Fibroblast of skin of right biceps (primary cell): ENCODE results near the gene CDS2.
A peak's percentile ranks its signal among the peaks of the same experiment; 100 is the strongest.

Experiments
- DNase-seq: peaks from one replicate; pipeline ENCODE4 v3.0.0-alpha.2; 2013

CDS2 gene

DNA sequence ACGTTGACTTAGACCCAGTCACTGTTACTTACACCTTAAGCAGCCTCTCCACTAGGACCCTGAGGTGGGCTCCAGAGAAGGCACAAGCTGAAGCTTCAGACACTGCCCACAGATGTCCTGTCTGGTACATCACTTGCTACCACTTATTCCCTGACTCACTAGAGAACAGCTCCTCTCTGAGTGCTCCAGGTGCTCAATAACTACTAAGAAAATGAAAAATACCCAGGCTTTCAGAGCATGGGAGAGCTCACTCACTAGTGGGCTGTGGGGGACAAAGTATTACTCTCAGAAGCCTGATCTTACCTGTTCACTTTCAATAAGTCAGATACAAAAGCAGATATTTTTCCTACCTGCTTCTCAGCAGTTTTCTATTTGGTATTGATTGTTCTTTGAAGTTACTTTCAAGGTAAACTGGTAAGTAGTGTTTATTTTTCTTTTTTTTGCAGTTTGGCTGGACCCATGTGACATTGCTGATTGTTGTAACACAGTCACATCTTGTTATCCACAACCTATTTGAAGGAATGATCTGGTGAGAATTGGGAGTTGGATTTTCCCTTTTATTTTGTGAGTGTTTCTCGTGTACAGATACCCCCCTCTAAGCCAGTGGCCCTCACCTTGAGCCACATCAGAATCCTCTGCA is 55.9 kb downstream of the CDS2 start:
- no peak for DNase-seq

DNA sequence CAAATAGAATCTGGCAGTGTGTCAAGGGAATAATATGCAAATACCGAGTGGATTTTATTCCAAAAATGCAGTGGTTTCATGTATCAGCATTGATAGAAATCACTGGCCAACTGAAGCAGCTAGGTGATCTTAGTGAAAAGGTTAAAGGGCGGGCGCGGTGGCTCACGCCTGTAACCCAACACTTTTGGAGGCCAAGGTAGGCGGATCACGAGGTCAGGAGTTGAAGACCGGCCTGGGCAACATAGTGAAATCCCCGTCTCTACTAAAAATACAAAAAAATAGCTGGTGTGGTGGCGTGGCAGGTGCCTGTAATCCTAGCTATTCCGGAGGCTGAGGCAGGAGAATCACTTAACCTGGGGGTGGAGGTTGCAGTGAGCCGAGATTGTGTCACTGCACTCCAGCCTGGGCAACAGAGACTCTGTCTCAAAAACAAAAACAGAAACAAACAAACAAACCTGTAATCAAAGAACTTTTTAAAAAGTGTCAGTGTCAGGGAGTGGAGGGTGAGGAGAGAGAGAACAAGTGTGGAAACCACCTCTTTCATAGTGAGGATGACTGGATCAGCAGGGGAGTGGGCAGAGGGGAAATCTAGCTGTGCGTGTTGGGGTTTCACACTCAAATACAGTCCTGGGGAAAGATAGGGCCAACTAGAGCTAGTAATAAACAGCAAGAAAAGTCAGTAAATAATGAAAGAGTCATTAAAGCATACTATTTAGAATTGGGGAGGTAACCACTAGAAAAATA is 57.1 kb downstream of the CDS2 start:
- no peak for DNase-seq

DNA sequence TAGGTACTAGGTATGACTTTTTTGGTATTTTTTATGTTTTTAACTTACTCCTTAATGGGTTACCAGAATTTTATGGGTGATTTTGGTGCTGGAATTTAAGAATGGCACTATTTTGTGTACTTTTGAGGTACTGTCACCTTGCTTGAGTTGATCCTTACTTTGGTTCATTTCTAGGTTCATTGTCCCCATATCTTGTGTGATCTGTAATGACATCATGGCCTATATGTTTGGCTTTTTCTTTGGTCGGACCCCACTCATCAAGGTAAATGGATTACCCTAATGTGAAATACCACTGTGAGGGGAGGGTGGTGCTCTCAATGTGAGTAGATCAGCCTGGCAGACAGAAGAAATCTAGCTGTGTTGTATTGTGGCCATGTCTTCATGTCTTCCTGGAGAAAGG is 57.9 kb downstream of the CDS2 start:
- DNase-seq: no peak

DNA sequence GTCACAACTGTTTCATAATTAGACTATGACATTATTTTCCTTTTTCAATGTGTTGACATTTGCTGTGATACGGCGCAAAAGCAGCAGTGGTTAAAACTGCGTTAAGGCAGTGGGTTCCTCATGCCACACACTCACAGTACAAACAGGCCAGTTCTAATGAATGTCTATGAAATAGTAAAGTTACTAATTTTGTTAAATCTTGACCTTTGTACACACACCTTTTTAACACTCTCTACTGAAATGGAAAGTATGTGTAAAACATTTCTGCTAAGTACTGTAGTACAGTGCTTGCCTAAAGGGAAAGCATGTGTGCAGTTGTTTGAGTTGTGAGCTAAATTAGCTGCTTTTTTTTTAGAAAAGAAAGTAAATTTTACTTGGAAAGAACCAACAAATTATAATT is 60.3 kb downstream of the CDS2 start:
- DNase-seq: no peak

DNA sequence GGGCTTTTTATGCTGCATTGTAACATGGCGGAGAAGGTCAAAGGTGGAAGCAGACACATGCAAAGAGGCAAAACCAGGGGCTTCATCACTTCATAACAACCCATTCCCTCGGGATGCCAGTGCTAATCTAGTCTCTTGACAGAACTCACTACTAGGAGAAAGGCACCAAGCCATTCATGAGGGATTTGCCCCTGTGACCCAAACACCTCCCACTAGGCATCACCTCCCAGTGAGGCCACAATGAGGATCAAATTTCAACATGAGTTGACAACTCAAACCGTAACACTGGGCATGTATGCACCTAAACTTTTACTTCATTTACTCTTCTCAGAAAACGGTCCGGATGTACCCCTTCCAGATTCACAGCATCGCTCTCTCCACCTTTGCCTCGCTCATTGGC is 61.9 kb downstream of the CDS2 start:
- no peak for DNase-seq

DNA sequence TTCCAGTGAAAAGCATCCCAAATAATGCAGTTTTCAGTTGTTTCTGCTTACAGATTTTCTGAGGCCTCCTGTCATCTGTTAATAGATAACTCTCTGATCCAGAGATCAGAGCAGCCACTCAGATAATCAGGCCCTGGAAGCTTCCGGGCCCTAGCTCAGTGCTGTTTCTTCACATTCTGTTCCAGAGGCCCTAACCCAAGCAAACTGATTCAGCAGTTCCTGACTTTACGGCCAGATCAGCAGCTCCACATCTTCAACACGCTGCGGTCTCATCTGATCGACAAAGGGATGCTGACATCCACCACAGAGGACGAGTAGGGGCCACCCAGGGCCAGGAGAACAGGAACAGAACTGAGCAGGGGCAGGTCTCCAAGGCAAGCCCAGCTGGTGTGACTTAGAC is 63.1 kb downstream of the CDS2 start:
- DNase-seq: no peak

DNA sequence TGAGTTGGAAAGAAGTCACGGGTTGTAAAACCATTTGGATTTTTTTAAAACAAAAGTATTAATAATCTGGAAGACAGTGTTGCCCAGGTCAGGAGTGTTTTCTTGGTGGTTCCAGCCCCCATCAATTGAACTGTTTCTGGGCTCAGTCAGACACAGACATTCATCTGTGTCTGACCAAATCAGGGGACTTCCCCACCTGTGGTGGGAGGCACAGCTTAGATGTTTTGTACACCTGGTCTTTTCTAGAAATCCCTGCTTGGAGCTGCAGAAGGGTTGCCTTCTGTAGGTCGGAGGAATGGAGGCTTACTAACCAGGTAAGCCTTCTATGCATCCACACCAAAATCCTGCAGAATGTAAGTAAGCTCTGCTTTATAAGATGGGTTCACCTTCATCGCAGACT is 63.6 kb downstream of the CDS2 start:
- no peak for DNase-seq

DNA sequence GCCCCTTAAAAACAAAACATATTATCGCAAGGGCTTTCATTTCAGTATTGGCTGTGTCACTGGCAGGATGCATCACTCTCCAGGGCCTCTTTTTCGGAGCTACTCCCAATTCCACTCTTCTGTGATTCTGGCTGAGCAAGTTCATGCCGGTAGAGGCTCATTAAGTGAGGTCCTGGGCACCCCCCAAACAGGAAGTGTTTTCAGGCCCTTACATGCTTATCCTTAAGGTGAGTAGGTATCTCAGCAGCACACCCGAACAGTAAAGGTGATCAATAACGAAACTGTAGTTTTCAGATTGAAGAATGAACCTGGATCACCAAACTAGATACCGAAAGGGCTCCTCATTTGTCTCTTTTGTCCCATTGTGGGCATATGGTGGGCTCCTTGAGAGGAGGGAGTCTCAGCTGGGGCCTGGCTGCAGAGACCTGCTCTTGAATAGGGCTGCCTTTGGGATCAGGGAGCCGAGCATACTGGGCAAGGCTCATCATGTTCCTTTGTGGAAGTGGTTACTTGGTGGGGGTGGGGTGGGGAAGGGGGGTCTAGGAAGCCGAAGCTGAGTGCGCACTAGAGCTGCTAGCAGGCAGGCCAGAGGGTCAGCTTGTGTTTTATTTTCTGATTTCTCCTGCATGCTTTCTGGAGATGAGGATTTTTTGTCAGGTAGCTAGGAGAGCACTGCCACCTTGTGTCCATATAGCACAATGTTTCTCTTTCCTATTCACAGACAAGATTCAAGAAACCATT is 65.2 kb downstream of the CDS2 start:
- peak; percentile 66 for DNase-seq

DNA sequence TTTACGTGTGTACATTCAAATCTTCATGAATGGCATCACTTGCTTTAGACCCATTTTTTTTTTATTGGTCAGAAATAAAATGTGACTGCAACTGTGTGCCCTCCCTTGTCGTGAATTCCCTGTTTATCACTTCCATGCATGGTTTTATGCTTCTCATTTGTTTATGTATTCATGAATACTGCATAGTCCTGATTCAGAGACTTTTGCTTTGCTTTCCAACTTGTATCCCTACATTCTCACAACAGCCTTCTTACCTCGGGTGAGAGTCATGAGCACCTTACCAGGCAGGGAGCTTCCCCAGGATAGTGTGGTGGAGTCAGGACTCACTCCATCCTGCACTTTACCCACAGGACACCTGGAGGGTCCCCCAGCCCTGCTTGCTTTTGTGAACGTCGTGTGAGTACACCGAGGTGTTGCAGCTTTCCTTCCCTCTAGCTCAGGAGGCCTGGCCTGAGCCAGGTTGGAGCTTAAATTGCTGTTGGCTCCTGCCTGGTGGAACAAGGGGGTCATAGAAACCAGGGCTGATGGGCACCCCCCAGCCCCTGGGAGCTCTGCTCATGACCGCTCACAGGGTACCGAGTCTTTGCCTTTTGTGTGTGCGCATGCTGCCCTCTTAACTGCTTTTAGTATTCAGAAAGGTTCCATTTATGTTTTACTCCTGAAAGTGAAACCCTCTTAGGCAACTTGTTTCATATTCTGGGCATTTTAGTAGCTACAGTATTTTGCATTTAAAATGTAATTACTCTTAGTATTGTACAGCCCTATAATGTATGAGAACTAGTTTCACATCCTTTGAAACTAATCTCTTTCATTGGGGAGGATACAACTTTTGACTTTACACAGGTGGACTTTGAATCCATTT is 66.0 kb downstream of the CDS2 start:
- no peak for DNase-seq

DNA sequence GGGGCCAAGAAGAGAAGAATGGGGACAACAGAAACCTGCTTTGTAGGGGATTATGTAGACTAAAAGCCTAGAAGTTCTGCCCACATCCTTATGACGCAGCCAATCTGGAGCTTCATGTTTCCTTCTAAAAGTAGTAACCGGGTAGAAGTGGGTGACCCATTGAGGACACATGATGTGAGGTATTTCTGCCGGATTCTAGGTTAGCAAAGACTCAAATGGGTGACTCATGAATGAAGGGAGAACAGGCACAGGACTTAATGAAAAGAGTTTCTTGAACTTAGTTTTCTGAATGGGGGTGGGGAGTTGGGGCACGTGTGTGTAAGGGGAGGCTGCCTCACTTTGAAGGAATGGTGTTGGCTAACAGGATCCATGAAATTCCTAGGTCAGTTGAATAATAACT is 68.8 kb downstream of the CDS2 start:
- DNase-seq: peak; percentile 58

DNA sequence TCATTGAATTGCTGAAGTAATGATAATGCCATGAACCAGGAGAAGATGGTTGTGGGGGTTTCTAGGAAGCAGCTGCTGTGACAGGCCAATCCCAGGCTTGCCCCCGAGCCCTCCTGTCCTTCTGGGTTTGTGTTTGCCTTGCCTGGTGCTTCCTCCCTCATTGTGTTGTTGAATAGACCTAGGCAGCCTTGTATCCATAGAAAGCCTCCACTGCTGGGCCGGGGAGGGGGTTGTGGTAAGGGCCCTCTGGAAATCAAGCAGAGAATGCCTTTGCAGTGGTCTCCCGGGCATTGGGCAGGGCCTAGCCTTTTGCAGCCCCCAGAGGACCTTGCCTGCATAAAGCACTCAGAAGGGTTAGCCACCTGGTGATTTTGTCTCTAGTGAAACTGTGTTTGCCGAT is 69.3 kb downstream of the CDS2 start:
- no peak for DNase-seq

DNA sequence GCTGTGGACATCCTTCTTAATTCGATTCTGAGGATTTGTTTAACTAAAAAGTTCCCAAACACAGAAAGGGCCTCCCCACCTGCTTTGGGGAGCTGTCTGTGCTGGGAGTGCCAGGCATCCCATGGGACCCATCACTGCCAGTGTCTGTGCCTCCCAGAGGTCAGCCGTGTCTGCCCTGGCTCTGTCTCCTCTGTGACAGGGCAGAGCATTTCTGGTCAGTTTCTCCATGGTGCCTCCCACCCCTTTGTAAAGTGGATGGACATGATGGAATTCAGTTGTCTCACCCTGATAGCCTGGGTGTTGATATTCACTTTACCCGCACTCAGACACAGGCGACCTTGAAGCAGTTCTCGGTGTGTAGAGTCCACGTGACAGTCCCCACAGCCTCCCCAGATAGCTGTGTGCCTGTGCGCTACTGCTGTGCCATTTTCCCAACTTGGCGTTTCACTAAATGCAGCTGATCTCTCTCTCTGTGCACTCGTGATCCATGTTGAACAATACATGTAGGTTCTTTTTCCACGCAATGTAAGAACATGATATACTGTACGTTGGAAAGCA is 70.5 kb downstream of the CDS2 start:
- DNase-seq: no peak

DNA sequence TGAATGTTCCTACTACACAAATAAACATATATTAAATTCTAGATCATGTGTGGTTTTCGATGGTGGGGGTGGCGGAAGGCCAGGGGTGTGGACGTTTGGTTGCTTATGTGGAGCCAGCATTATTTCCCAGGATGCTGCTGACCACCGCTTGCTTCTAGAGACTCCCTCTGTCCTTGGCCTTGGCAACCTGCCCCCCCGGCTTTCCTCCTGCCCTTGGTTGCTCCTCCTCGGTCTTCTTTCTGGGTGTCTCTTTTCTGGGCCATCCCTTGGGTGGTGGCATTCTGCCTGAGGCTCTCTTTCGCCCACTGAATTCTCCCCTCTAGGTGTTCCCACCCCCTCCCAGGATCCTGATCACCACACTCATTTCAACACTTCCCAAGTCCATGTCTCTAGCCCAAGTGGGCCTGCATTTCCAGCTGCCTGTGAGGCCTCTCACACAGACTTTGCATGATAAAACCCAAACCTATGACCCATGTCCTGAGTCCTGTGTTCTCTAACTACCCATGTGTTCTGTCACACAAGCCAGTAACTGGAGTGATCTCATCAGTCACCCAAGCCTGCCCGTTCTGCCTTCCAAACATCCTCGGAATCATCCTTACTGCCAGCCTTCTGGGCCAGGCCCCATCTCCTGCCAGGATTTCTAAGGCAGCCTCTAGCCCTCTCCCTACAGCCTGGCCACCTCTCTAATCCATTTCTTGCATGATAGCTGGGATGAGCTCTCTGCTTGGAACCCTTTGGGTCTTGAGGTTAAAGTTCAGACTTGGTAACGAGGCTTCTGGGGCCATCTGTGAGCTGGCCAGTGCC is 71.2 kb downstream of the CDS2 start:
- DNase-seq: no peak

DNA sequence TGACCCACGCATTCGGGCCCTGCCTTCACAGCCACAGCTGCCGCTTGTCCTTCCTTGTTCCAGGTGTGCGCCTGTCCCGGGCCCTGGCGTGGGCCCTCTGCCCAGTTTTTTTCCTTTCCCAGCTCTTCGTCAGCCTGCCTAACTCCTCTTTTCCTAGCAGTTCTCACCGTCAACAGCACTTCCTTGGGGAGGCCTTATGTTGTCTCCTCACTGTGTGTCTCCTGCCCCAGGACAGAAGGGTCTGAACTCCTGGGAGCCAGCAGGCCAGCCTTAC is 71.8 kb downstream of the CDS2 start:
- no peak for DNase-seq

DNA sequence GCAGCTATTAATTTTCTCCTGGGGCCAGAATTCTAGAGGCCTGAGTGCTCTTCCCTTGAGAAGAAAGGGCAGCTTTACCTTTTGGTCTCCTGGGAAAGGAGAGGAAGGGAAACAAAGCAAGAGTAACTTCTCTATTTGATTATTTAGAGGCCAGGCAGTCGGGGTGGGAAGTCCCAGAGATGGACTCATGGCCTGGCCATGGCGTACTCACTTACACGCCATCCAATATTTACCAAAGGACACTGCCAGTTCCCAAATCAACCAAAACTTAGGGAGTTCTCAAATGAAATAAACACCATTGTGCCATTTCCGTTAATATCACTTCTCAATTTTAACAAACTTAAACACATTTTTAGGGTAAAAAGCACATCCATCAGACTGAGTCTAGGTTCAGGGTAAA is 76.6 kb downstream of the CDS2 start:
- no peak for DNase-seq

DNA sequence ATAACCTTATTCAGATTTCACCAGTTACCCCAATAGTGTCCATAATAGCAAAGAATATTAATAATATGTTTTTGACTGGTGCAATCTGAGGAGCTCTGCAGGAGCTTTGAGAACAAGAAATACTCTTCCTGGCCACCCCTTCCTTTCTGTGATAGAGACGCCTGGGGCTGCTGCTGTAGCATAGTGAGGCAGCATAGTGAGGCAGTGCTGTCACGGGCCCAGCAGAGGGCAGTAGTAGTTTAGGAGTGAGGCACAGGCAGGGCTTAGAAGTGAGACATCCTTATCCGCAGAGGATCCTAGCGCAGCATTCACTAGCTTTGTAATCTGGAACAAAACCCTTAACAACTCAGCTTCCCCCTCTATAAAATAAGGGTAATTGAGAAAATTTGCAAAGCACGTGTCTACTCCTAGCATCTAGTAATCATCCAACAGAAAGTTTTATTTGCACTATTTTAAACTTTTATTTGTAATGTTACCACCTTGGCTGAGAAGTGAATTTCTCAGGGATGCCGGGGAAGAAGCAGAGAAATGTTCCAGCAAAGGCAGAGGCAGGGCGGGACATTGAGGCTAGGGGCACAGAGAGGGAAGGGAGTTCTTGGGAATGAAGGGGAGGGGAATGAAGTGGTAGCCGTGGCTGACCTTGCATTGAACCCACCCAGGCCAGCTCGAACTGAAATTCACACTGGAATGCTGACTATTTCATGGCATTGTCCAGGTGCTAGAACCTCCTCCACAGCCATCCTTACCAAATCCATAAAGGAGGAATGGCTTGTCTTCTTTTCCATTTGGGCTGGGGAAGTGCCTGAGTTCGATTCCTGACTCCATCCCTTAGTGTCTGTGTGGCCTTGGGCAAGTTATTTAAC is 78.8 kb downstream of the CDS2 start:
- peak; percentile 70 for DNase-seq

DNA sequence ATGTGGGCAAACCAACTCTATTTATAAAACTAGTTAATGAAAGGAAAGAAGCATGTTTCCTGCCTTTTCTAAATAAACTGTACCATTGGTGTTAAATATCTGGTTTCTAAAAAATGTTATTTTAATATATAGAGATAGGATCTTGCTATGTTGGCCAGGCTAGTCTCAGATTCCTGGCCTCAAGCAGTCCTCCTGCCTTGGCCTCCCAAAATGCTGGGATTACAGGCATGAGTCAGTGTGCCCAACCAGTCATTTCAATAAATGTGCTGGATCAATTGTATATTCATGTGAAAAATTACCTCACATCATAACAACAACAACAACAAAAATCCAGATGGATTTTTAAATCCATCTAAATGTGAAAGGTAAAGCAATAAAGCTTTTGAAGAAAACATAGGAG is 80.3 kb downstream of the CDS2 start:
- no peak for DNase-seq

DNA sequence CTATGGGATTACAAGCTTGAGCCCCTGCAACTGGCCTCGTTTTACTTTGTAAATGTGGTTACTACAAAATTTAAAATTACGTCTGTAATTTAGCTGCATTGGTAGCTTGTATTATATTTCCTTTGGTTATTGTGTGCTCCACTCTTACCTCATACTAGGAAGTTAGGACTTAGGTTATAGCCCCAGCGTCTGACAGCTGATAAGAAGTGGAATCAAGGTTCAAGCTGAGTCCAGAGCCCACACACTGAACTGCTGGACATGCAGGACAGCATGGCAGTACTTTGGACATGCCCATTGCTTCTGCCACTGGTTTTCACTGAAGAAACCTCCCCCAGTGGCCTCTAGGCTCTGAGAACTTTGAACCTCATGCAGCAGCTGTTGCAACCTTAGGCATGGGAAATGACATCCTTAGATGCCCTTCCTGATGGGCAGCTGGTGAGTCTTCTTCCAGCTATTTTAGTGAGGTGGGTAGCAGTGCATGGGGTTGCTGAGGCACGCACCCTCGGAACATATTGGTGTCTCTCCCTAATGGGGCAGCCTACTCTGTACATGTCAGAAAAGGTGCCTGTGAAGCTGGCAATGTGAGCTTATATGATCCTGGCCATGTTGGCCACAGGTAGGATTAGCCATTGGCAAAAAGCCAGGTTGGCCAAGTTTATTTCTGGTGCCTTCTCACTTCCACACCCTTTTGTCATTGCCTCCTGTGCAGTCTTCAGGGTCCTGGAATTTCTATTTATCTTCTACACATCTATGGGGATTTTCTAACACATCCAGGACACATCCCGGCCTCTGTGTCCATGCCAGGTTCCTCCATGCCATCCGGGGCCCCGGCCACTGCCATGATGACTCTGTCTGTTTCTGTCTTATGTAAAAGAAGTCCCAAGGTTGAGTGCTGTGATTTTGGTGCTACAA is 85.3 kb downstream of the CDS2 start:
- DNase-seq: no peak

DNA sequence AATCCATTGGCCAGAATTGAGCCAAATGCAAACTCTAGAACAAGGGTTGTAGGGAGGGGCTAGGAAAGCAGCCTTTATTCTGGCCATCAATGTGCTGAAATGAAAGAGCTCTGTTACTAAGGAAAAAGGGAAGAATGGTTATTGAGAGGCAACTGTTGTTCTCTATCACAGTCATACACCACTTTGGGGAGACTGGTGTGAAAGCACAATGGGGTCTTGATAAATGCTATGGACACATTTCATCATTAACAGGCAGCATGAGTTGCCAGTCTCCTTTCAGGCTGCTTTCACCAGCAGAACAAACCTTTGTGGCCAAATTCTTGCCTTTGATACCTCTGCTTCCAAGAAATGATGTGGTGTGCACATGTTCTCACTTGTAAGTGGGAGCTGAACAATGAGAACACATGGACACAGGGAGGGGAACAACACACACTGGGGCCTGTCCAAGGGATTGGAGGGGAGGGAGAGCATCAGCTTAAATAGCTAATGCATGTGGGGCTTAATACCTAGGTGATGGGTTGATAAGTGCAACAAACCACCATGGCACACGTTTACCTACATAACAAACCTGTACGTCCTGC is 86.2 kb downstream of the CDS2 start:
- no peak for DNase-seq

DNA sequence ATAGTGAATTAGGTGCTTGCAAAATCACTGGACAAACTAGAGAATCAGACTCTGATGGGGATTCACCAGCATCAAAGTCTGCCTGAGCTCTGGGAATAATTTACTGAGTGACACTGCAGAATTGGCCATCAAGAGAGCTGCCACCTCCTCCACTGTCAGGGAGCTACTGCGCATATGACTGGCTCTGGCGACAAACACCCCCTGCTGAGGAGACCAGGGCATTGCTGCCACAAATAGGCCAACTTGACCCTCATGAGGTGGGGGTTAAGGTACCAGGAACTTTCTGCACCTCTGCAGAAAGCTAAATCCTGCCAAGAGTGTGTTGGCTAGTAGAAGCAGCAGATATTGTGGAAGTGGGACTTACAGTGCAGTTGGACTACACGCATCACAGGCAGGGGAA is 88.0 kb downstream of the CDS2 start:
- DNase-seq: no peak
